HepG2 (cell line): ENCODE results near the gene KDM4F.

Experiments used
- CBFB ChIP-seq: sonication (generic); formaldehyde crosslinking; IDR thresholded peaks from 2 replicates; pipeline ENCODE4 v1.4.0; 2020; ENCODE audit warnings: missing genetic modification reagents
- CTCF ChIP-seq: sonication (generic); formaldehyde crosslinking; IDR thresholded peaks from 2 replicates; pipeline ENCODE4 v1.5.0; 2020; ENCODE audit warnings: mild to moderate bottlenecking, missing genetic modification reagents, moderate library complexity
- GABPA ChIP-seq, 2 experiments: IDR thresholded peaks; 2 replicates each; pipeline ENCODE4 v1.6.1; 2011 to 2016; ENCODE audit warnings: low read depth in 2 of 2, low read length in 1 of 2, missing biosample characterization in 1 of 2, missing genetic modification characterization in 1 of 2
- HOXA7 ChIP-seq: sonication (generic); formaldehyde crosslinking; IDR thresholded peaks from 2 replicates; pipeline ENCODE4 v1.8.1; 2022; ENCODE audit warnings: mild to moderate bottlenecking, missing genetic modification reagents, moderate library complexity
- PITX1 ChIP-seq: sonication (generic); formaldehyde crosslinking; IDR thresholded peaks from 2 replicates; pipeline ENCODE4 v1.5.1; 2020; ENCODE audit warnings: mild to moderate bottlenecking, missing genetic modification reagents
- POLR2A ChIP-seq, 2 experiments: IDR thresholded peaks; 2 replicates each; pipeline ENCODE4 v1.6.1; 2011; ENCODE audit warnings: low read depth in 2 of 2, low read length in 2 of 2, mild to moderate bottlenecking in 1 of 2, moderate library complexity in 1 of 2; ENCODE audit not compliant: insufficient read depth in 1 of 2
- RFX5 ChIP-seq: IDR thresholded peaks from 2 replicates; pipeline ENCODE4 v1.6.1; 2011; ENCODE audit warnings: low read depth, low read length, improper control_type of control experiment
- RNF2 ChIP-seq: fragments of 450-650 bp; conservative IDR thresholded peaks from 2 replicates; pipeline ENCODE4 v1.6.1; 2016; ENCODE audit warnings: low read depth
- TRIM24 ChIP-seq: sonication (generic); formaldehyde crosslinking; IDR thresholded peaks from 2 replicates; pipeline ENCODE4 v1.8.0; 2022; ENCODE audit warnings: mild to moderate bottlenecking, missing genetic modification reagents
- ZFP36 ChIP-seq: fragments of 150-350 bp; IDR thresholded peaks from 2 replicates; pipeline ENCODE4 v1.6.1; 2018; ENCODE audit warnings: borderline replicate concordance, low read length, low read depth; ENCODE audit not compliant: partially characterized antibody
- ZNF674 ChIP-seq: sonication (generic); formaldehyde crosslinking; IDR thresholded peaks from 2 replicates; pipeline ENCODE4 v1.5.0; 2020; ENCODE audit warnings: low read depth, mild to moderate bottlenecking, missing genetic modification reagents
- TF ChIP-seq, protein P1 (sequence below): sonication (generic); formaldehyde crosslinking; IDR thresholded peaks from 2 replicates; pipeline ENCODE4 v1.8.0; 2022; ENCODE audit warnings: missing genetic modification reagents, mild to moderate bottlenecking, inconsistent platforms, borderline replicate concordance
- TF ChIP-seq, protein P2 (sequence below): IDR thresholded peaks from 2 replicates; pipeline ENCODE4 v1.6.1; 2012; ENCODE audit warnings: inconsistent platforms

GRCh38 chr11:95058621-95059020 lies 9.4 kb downstream of the KDM4F start:
- TF ChIP-seq RFX5 (no peak), TRIM24 (no peak), GABPA (IDR thresholded peaks at IDR 0.05; ENCODE audit: low read depth, low read length) (no peak), GABPA (CRISPR knock-in tag; IDR thresholded peaks at IDR 0.05; ENCODE audit: low read depth) (no peak), ZNF674 (no peak), CBFB (no peak), CTCF (CRISPR knock-in tag) (no peak), RNF2 (no peak), ZFP36 (no peak), POLR2A (IDR thresholded peaks at IDR 0.05; ENCODE audit: insufficient read depth in 1 of 2, low read depth in 2 of 2, low read length in 2 of 2) (no peak), HOXA7 (no peak), PITX1 (no peak)
- TF ChIP-seq, protein P1, sequence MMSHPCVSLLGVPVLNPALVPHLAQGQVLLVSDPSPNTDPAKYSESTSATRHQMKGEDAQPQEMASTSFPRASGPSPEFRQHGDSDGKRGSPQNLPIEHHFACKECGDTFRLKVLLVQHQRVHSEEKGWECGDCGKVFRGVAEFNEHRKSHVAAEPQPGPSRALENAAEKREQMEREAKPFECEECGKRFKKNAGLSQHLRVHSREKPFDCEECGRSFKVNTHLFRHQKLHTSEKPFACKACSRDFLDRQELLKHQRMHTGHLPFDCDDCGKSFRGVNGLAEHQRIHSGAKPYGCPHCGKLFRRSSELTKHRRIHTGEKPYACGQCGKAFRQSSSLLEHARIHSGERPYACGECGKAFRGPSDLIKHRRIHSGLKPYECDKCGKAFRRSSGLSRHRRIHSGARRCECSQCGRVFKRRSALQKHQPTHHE (CRISPR knock-in tag) = no peak
- TF ChIP-seq, protein P2, sequence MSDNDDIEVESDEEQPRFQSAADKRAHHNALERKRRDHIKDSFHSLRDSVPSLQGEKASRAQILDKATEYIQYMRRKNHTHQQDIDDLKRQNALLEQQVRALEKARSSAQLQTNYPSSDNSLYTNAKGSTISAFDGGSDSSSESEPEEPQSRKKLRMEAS = no peak
